Activated CD8-positive, alpha-beta T cell treated with anti-CD3 and anti-CD28 coated beads, Interleukin-2, amount 10 ng/mL, durations not matched to agents 7 days and 5 days (primary cell): ENCODE results near the gene LRBA. TPM values are rescaled to one million over a fixed set of nuclear protein-coding genes. Genes with fewer than 3 reads are reported as not detected.
"Not testable (repeated sequence)": the region's sequence is repeated elsewhere in the genome, so short reads cannot be mapped to it uniquely, and the experiment has no call there.

Source experiments
- ATAC-seq: fragments of 150-1000 bp; cut with Tn5 transposase; one replicate; pipeline ENCODE4 v1.10.0; 2021; ENCODE audit warnings: moderate library complexity
- CTCF ChIA-PET: fragments of 350-600 bp; sonication (Branson Sonifier 250); formaldehyde crosslinking; loops from one replicate; lab custom pipeline; 2021; ENCODE audit warnings: antibody characterized with exemption; lab: Charles Lee
- POLR2A ChIA-PET: fragments of 350-600 bp; sonication (Branson Sonifier 250); formaldehyde crosslinking; loops from one replicate; lab custom pipeline; 2021; ENCODE audit warnings: antibody characterized with exemption; lab: Charles Lee
- DNase-seq: peaks from one replicate; pipeline ENCODE4 v3.0.0-alpha.2; 2020
- H3K27ac Mint-ChIP-seq: one replicate; pipeline ENCODE4 v1.8.0; 2021; ENCODE audit warnings: mild to moderate bottlenecking, mixed read lengths
- H3K27me3 Mint-ChIP-seq: one replicate; pipeline ENCODE4 v1.8.0; 2021; ENCODE audit warnings: low read depth, mixed read lengths
- H3K36me3 Mint-ChIP-seq: one replicate; pipeline ENCODE4 v1.8.0; 2021; ENCODE audit warnings: low read depth, mixed read lengths
- H3K4me1 Mint-ChIP-seq: one replicate; pipeline ENCODE4 v1.8.0; 2021; ENCODE audit warnings: low read depth, mixed read lengths
- H3K4me3 Mint-ChIP-seq: one replicate; pipeline ENCODE4 v1.8.0; 2021; ENCODE audit warnings: mild to moderate bottlenecking, mixed read lengths
- H3K9me3 Mint-ChIP-seq: one replicate; pipeline ENCODE4 v1.8.0; 2022; ENCODE audit warnings: mixed read lengths; ENCODE audit not compliant: insufficient read depth
- total RNA-seq, 2 experiments: library from RNA; stranded (reverse); gene quantifications; one replicate each; pipeline ENCODE4 v1.2.3, GENCODE V29; 2021

LRBA gene
- total RNA-seq, 2 experiments from 2014 or later = 43.3 to 44.5 TPM

DNA sequence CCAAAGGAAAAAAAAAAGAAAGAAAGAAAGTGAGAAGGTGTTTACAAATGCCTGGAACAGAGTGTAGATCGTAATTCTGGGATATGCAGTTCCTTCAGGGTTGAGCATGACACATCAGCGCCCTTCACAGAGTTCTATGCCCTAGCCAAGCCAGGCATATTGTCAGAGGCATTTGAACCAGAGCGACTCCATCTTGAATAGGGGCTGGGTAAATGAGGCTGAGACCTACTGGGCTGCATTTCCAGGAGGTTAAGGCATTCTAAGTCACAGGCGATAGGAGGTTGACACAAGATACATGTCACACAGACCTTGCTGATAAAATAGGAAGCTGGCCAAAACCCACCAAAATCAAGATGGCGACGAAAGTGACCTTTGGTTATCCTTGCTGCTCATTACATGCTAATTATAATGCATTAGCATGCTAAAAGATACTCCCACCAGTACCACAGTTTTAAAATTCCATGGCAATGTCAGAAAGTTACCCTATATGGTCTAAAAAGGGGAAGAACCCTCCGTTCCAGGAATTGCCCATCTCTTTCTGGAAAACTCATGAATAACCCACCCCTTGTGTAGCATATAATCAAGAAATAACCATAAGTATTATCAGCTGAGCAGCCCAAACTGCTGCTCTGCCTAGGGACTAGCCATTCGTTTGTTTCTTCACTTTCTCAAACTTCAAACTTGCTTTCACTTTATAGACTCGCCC is 23.5 kb upstream of the LRBA start:
- Mint-ChIP-seq H3K4me1 (peaks cover 4% of the 10 kb centered on the region), H3K27ac (no peak overlapping the region), H3K27me3 (no peaks in the 10 kb centered on the region), H3K9me3 (no peaks in the 10 kb centered on the region), H3K36me3 (no peaks in the 10 kb centered on the region), H3K4me3 (no peak overlapping the region)
- CTCF ChIA-PET = no interaction called here
- POLR2A ChIA-PET = no interaction called here
- no peak for ATAC-seq
- DNase-seq = no peak

DNA sequence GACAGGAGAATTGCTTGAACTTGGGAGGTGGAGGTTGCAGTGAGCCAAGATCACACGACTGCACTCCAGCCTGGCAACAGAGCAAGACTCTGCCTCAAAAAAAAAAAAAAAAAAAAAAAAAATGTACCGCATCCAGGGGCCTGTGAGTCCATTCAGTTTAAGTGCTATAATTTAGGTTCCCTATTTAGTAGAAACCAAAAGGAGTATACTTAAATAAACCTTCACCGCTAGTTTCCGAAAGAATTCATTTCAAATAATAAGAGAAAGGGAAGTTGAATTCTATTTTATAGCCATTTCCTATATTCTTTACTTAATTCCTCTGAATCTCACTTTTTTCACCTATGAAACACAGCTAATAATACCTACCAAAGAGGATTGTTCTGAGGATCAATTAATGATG is 20.8 kb upstream of the LRBA start:
- POLR2A ChIA-PET = no interaction called here
- Mint-ChIP-seq H3K4me3 (no peak overlapping the region), H3K9me3 (no peaks in the 10 kb centered on the region), H3K27ac (no peak overlapping the region), H3K36me3 (no peaks in the 10 kb centered on the region), H3K4me1 (peaks cover 14% of the 10 kb centered on the region), H3K27me3 (no peaks in the 10 kb centered on the region)
- DNase-seq (no peak), ATAC-seq (no peak)
- CTCF ChIA-PET = no interaction called here

DNA sequence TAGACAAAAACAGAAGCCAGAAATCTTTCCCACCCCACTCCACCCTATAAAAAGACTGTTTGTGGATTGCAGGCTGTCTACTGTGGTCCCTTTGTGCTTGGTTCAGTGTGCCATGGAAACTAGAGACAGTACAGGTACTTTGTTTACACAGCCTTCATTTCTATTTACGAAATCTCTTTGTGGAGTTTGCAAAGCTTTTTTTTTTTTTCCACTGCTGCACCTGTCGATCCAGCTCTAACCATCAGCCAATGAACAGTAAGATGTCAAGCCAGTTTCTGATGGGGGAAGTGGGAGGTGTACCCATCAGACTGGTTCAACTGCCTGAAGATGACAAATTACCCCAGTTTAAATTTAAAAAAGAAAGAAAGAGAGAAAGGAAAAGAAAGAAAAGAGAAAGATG is 20.2 kb upstream of the LRBA start:
- Mint-ChIP-seq H3K4me1 (peaks cover 14% of the 10 kb centered on the region), H3K27me3 (no peaks in the 10 kb centered on the region), H3K36me3 (no peaks in the 10 kb centered on the region), H3K27ac (no peak overlapping the region), H3K4me3 (no peak overlapping the region), H3K9me3 (no peaks in the 10 kb centered on the region)
- ATAC-seq = no peak
- POLR2A ChIA-PET = interaction anchor here (0.6 kb wide), 1 partner anchor 546 kb away, joined by 3 read pairs; no protein-coding TSS in a partner anchor
- CTCF ChIA-PET = no interaction called here
- no peak for DNase-seq

DNA sequence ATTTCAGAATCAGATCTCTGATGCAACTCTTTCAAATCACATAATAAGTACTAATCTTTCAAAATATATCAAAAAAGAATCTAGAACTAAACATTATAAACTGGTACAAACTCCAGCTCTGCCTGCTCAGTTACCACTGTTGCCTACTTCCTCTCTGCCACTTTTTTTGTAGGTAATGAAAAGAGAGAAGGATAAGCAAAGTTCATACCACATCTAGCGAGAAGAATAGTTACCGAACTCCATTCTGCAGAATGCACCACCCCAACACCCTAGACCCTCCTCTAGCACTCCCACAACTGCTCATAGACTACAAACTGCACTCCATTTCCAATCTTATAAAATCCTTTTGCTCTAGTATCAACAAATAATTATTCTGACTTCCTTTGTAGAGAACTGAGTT is 19.7 kb upstream of the LRBA start:
- CTCF ChIA-PET = no interaction called here
- ATAC-seq (no peak), DNase-seq (no peak)
- POLR2A ChIA-PET = interaction anchor here (0.6 kb wide), 1 partner anchor 546 kb away, joined by 3 read pairs; no protein-coding TSS in a partner anchor
- Mint-ChIP-seq H3K27ac (no peak overlapping the region), H3K4me3 (no peak overlapping the region), H3K27me3 (no peaks in the 10 kb centered on the region), H3K36me3 (no peaks in the 10 kb centered on the region), H3K4me1 (peaks cover 14% of the 10 kb centered on the region), H3K9me3 (no peaks in the 10 kb centered on the region)

DNA sequence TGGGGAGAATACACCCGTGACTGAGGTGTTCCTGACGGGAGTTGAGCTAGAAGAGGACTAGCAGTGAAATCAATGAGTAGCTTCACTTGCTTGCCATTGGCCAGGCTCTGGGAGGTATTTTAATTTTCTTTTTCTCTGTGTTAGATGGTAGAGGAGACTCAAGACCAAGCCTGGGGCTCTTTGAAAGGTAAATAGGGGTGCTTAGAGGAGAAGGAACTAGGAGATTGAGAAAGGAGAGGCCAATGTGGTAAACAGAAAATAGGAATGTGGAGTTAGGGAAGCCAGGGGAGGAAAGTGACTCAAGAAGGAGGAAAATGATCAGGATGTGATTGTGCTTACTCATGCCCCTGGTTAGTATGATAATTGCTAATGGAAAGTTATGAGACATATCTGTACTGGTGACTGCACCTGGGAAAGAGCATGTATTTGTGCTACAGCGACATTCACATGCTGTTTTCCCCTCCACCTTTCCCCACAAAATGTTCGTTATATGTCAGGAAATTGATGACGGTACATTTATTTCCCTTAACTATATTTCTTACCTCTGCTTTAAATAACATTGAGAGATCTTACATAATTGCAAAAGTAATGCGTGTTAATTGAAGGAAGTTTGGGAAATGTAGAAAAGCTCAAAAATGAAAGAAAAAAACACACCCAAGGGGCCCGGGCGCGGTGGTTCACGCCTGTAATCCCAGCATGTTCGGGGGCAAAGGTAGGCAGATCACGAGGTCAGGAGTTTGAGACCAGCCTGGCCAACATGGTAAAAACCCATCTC is 16.9 kb upstream of the LRBA start:
- CTCF ChIA-PET = no interaction called here
- no peaks in the 10 kb centered on the region for H3K27me3 Mint-ChIP-seq
- H3K36me3 Mint-ChIP-seq = no peaks in the 10 kb centered on the region
- DNase-seq (no peak), ATAC-seq (peak; percentile 33)
- POLR2A ChIA-PET = interaction anchor here (0.6 to 1.3 kb wide), 3 partner anchors 16 to 67 kb away, joined by 3 to 7 read pairs (median 4); partner anchors contain the start of gene LRBA
- H3K4me3 Mint-ChIP-seq = peak overlapping the region; percentile 60
- no peaks in the 10 kb centered on the region for H3K9me3 Mint-ChIP-seq
- peaks cover 14% of the 10 kb centered on the region for H3K4me1 Mint-ChIP-seq
- peak overlapping the region; percentile 66 for H3K27ac Mint-ChIP-seq

DNA sequence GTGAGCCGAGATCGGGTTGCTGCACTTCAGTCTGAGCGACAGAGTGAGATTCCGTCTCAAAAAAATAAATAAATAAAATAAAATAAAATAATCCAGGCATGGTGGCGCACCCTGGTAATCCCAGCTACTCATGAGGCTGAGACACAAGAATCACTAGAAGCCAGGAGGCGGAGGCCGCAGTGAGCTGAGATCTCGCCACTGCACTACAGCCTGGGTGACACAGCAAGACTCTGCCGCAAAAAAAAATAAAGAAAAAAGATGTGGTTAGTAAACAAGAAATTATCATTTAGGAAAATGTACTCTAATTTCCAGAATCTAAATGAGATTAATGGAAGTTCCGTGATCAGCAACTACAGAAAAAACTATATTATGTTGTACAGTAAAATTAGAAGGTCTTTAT is 14.5 kb upstream of the LRBA start:
- no peak overlapping the region for H3K27ac Mint-ChIP-seq
- POLR2A ChIA-PET = interaction anchor here (3.0 kb wide), 1 partner anchor 14 kb away, joined by 16 read pairs; the partner anchor contains the start of gene LRBA
- H3K27me3 Mint-ChIP-seq = no peaks in the 10 kb centered on the region
- H3K36me3 Mint-ChIP-seq = no peaks in the 10 kb centered on the region
- CTCF ChIA-PET = interaction anchor here (0.6 kb wide), 1 partner anchor 366 kb away, joined by 3 read pairs; no protein-coding TSS in a partner anchor
- no peaks in the 10 kb centered on the region for H3K9me3 Mint-ChIP-seq
- ATAC-seq = no peak
- peaks cover 9% of the 10 kb centered on the region for H3K4me1 Mint-ChIP-seq
- H3K4me3 Mint-ChIP-seq = no peak overlapping the region
- no peak for DNase-seq

DNA sequence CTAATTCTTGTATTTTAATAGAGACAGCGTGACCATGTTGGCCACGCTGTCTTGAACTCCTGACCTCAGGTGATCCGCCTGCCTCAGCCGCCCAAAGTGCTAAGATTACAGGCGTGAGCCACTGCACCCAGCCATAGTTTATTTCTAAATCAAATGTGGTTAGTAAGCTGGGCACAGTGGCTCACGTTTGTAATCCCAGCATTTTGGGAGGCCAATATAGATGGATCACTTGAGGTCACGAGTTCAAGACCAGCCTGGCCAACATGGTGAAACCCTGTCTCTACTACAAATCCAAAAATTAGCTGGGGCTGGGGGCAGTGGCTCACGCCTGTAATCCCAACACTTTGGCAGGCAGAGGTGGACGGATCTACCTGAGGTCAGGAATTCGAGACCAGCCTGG is 13.9 kb upstream of the LRBA start:
- H3K27me3 Mint-ChIP-seq, DNase-seq, H3K27ac Mint-ChIP-seq, H3K4me3 Mint-ChIP-seq, H3K4me1 Mint-ChIP-seq, ATAC-seq, H3K9me3 Mint-ChIP-seq, H3K36me3 Mint-ChIP-seq: not testable (repeated sequence)
- ChIA-PET POLR2A (interaction anchor here (3.0 kb wide), 1 partner anchor 14 kb away, joined by 16 read pairs; the partner anchor contains the start of gene LRBA), CTCF (interaction anchor here (0.6 kb wide), 1 partner anchor 367 kb away, joined by 3 read pairs; no protein-coding TSS in a partner anchor)

DNA sequence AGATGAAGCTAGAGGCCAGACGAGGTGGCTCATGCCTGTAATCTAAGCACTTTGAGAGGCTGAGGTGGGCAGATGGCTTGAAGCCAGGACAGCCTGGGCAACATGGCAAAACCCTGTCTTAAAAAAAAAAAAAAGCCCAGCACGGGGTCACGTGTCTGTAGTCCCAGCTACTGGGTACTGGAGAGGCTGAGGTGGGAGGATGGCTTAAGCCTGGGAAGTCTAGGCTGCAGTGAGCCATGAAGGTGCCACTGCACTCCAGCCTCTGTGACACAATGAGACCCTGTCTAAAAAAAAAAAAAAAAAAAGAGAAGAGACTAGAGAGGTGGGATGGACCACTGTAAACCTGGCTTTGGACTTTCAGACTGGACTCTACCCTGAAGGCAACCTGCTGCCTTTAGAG is 10.7 kb upstream of the LRBA start:
- POLR2A ChIA-PET = no interaction called here
- no peaks in the 10 kb centered on the region for H3K36me3 Mint-ChIP-seq
- no peak overlapping the region for H3K4me3 Mint-ChIP-seq
- H3K27me3 Mint-ChIP-seq = no peaks in the 10 kb centered on the region
- CTCF ChIA-PET = no interaction called here
- DNase-seq (no peak), ATAC-seq (no peak)
- no peaks in the 10 kb centered on the region for H3K4me1 Mint-ChIP-seq
- H3K9me3 Mint-ChIP-seq = no peaks in the 10 kb centered on the region
- no peak overlapping the region for H3K27ac Mint-ChIP-seq

DNA sequence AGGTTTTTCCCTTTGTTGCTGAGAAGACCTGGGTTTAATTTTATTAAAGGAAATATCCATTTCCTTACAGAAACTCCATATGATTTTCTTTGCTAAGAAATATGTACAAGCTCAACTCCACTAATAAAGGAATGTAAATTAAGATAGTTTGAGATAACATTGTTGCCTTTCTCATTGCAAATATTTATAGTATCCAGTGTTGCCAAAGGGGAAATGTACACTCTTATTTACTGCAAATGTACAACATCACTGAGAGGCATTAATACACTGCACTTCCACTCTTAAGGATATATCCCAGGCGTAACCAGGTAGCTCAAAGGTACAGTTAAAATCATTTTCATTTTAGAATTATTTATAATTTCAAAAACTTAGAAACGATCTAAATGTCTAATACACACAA is 7.5 kb upstream of the LRBA start:
- ChIA-PET POLR2A (no interaction called here), CTCF (no interaction called here)
- no peaks in the 10 kb centered on the region for H3K27me3 Mint-ChIP-seq
- no peak for ATAC-seq
- H3K4me3 Mint-ChIP-seq = no peak overlapping the region
- no peaks in the 10 kb centered on the region for H3K4me1 Mint-ChIP-seq
- no peak overlapping the region for H3K27ac Mint-ChIP-seq
- no peaks in the 10 kb centered on the region for H3K9me3 Mint-ChIP-seq
- DNase-seq = no peak
- H3K36me3 Mint-ChIP-seq = no peaks in the 10 kb centered on the region

DNA sequence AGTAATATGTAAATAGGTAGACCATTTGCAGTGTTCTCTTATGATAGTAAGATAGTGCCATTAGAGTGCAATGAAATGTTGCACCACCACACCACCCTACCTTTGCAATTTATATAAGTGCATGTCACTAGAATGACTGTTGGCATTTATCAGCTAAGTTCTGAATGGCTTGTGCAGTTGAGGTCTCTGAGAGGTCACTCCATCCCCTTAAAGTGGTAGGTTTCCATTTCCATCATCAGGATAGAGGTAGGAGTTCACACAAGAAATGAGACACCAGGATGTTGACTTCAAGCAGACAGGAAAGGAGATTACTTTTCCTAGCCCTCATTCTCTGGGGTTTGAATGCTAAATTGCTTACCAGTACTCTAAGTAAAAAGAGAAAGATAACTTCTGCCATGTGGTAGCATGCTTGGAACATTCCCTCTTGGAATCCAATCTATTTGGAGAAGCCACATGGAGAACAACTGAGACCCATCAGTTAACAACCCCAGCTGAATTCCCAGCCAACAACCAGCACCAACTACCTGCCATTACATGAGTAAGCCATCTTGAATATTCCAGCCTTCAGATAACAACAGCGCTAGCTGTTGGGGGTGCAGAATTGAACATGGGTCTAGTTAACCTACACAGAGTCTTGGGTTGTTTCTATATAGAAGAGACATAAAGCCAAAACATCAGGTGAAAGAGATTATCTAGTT is 6.7 kb upstream of the LRBA start:
- ATAC-seq = no peak
- POLR2A ChIA-PET = no interaction called here
- Mint-ChIP-seq H3K9me3 (no peaks in the 10 kb centered on the region), H3K27me3 (no peaks in the 10 kb centered on the region), H3K4me3 (no peak overlapping the region), H3K36me3 (no peaks in the 10 kb centered on the region), H3K27ac (no peak overlapping the region), H3K4me1 (no peaks in the 10 kb centered on the region)
- no peak for DNase-seq
- CTCF ChIA-PET = no interaction called here

DNA sequence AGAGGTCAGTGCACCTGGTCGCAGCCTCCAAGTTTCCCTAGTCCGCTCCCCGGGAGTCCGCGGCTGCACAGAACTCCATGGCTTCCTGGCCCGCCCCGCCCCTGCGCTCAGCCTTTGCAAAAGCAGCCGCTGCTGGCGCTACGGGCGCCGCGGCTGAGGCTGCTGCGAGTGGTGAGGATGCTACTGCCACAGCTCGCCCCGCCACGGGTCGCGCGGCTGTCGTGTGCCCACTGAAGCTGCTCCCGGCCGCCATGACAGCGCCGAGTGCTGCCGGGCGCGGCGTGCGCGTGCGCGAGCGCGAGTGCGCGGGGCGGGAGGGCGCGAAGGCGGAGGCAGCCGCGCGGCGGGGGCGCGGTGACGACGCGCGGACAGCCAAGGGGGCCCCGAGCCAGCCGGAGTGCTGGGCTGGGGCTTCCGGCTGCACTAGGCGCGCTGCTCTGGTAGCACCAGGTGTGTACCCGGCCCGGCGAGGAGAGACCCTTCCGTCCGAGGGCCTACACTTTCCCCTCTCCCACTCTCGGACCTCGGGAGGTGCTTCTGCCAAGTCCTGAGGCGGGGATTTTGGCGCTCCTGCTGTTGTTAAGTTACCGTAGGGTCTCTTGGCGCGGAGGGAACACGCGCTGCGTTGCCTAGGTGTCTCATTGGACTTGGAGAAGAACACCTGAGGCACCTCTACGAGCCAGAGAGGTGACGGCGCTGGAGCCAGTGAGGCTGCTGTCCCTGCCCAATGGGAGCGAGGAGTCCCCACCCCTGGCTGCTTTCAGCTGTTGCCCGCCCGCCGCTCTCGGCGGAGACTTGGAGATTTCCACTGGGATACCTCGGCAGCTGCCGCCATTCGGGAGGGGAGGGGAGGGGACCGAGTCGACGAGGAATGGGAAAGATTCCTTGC is 619 bp upstream of the LRBA start:
- peak overlapping the region; percentile 100 for H3K4me3 Mint-ChIP-seq
- peaks cover 11% of the 10 kb centered on the region for H3K36me3 Mint-ChIP-seq
- H3K27me3 Mint-ChIP-seq = no peaks in the 10 kb centered on the region
- H3K9me3 Mint-ChIP-seq = no peaks in the 10 kb centered on the region
- H3K27ac Mint-ChIP-seq = peak overlapping the region; percentile 99
- POLR2A ChIA-PET = interaction anchor here (0.6 to 3.0 kb wide), 8 partner anchors 11 to 94 kb away, joined by 3 to 16 read pairs (median 6); partner anchors contain the start of gene RPS3A
- CTCF ChIA-PET = interaction anchor here (1.4 kb wide), 1 partner anchor 85 kb away, joined by 5 read pairs; no protein-coding TSS in a partner anchor
- DNase-seq = peak; percentile 82
- peak; percentile 82 for ATAC-seq
- H3K4me1 Mint-ChIP-seq = peaks cover 24% of the 10 kb centered on the region
